Lower lobe of right lung (tissue), 2 donors: ENCODE measurements around the gene SNRNP200. TPM values are rescaled to one million over a fixed set of nuclear protein-coding genes. Genes with fewer than 3 reads are reported as not detected.

Experiments
- ATAC-seq, 2 donors: fragments of 200-7000 bp; cut with Tn5 transposase; one replicate each; pipeline ENCODE4 v1.9.1; 2020 to 2022; ENCODE audit warnings: mild to moderate bottlenecking in 2 of 2, moderate library complexity in 2 of 2
- DNase-seq: peaks from one replicate; pipeline ENCODE4 v3.0.0-alpha.2; 2020
- H3K27ac ChIP-seq: fragments of 200-600 bp; one replicate; pipeline ENCODE4 v1.8.0; 2022
- H3K27me3 ChIP-seq: fragments of 200-600 bp; one replicate; pipeline ENCODE4 v1.8.0; 2022; ENCODE audit warnings: low read depth
- H3K36me3 ChIP-seq: fragments of 200-600 bp; one replicate; pipeline ENCODE4 v1.8.0; 2022; ENCODE audit warnings: mild to moderate bottlenecking
- H3K4me1 ChIP-seq: fragments of 200-600 bp; one replicate; pipeline ENCODE4 v1.8.0; 2022
- H3K4me3 ChIP-seq: fragments of 200-600 bp; one replicate; pipeline ENCODE4 v1.8.0; 2022; ENCODE audit warnings: mild to moderate bottlenecking
- H3K9me3 ChIP-seq: fragments of 200-600 bp; one replicate; pipeline ENCODE4 v1.8.0; 2022
- intact Hi-C: fragments of 100-400 bp; cut with DNase I; formaldehyde crosslinking; loops from one replicate; pipeline ENCODE4 v1.11.0; 2022
- total RNA-seq: library from RNA; stranded (reverse); fragmentation: NEBNext Ultra II Directional; extraction: Animal tissue kit (Norgen Biotek cat#: 25700); gene quantifications from one replicate; pipeline ENCODE4 v1.2.1, GENCODE V29; 2021
- TF ChIP-seq, protein P1 (sequence below): fragments of 200-600 bp; IDR thresholded peaks from one replicate; pipeline ENCODE4 v1.8.0; 2022; ENCODE audit warnings: antibody characterized with exemption, mild to moderate bottlenecking
- donor health status: DM: no; HTN: yes; CAD: no; lungs with severe emphysema.

The SNRNP200 gene
- total RNA-seq, 1 donor from 2014 or later = 95.3 TPM

DNA sequence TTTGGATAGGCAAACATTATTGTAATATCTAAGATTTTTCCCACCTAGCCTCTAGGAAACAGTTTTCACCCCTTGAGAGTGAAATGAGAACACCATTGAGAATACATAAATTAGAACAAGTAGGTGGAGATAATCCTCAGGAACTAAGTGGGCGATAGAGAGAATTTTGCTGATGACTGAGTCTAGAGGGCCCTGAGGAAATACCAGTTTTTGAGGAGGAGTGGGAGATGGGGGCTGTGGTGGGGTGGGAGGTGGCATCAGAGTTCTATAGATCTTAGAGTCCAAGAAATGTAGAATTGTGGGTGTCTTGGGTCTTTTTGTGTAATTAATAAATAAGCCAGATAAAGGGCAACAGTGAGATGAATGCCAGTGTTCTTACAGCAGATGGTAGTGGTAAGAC is 42.0 kb upstream of the SNRNP200 start:
- DNase-seq (no peak), ATAC-seq (no peak)
- TF ChIP-seq, protein P1, sequence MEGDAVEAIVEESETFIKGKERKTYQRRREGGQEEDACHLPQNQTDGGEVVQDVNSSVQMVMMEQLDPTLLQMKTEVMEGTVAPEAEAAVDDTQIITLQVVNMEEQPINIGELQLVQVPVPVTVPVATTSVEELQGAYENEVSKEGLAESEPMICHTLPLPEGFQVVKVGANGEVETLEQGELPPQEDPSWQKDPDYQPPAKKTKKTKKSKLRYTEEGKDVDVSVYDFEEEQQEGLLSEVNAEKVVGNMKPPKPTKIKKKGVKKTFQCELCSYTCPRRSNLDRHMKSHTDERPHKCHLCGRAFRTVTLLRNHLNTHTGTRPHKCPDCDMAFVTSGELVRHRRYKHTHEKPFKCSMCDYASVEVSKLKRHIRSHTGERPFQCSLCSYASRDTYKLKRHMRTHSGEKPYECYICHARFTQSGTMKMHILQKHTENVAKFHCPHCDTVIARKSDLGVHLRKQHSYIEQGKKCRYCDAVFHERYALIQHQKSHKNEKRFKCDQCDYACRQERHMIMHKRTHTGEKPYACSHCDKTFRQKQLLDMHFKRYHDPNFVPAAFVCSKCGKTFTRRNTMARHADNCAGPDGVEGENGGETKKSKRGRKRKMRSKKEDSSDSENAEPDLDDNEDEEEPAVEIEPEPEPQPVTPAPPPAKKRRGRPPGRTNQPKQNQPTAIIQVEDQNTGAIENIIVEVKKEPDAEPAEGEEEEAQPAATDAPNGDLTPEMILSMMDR = no peak
- Histone ChIP-seq H3K4me3 (no peak overlapping the region), H3K36me3 (no peaks in the 10 kb centered on the region), H3K27me3 (no peaks in the 10 kb centered on the region), H3K9me3 (no peaks in the 10 kb centered on the region), H3K27ac (no peak overlapping the region), H3K4me1 (no peaks in the 10 kb centered on the region)
- intact Hi-C loops = no loop called here

DNA sequence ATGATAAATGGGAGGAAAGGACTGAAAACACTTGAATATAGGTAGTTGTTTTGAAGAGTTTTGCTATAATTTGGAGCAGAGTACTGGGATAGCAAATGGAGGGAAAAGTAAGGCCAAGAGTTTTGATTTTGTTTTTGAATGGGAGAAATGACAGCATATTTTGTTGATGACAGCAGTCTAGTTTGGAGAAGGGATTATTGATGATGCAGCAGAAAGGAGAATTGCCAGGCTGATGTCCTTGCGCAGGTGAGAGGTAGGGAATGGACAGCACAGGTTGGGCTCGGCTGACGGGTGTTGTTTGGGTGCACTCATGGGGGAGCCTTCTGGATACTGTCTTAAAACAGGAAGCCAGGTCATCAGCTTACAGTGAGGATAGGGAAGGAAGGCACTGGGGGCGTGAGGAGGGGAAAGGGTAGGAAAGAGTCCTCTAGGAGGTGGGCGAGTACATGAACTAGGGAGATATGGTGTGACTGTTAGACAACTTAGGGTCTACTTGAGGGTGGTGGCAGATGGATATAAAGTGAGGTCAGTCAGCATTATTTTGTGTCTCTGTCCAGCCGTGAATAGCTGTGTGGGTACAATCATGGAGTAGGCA is 40.6 kb upstream of the SNRNP200 start:
- H3K27me3 ChIP-seq = no peaks in the 10 kb centered on the region
- H3K36me3 ChIP-seq = no peaks in the 10 kb centered on the region
- no peak overlapping the region for H3K4me3 ChIP-seq
- TF ChIP-seq, protein P1 = no peak
- no peaks in the 10 kb centered on the region for H3K9me3 ChIP-seq
- H3K27ac ChIP-seq = no peak overlapping the region
- H3K4me1 ChIP-seq = no peaks in the 10 kb centered on the region
- no peak for DNase-seq
- intact Hi-C loops = no loop called here
- no peak for ATAC-seq

DNA sequence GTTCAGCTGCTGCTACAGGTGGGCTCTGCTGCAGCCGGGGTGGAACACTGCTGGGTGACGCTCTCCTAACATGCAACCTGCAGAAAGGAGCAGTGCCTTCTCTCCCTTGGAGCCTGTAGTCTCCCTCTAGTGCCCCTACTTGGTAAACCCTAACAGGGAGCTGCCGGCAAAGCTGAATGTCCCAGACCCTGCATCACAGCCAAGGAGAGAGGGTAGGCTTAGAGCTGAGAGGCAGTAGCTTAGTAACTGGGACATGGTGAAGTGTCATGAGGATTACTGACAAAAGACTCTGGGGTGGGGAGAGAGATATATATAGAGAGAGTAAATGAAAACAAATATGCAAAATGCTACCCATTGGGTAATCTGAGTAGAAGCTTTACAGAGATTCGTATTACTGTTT is 40.1 kb upstream of the SNRNP200 start:
- peak; percentile 24 to 29 for ATAC-seq
- no peaks in the 10 kb centered on the region for H3K9me3 ChIP-seq
- H3K4me3 ChIP-seq = no peak overlapping the region
- H3K36me3 ChIP-seq = no peaks in the 10 kb centered on the region
- intact Hi-C loops = no loop called here
- DNase-seq = no peak
- H3K27me3 ChIP-seq = no peaks in the 10 kb centered on the region
- H3K27ac ChIP-seq = no peak overlapping the region
- H3K4me1 ChIP-seq = no peaks in the 10 kb centered on the region
- TF ChIP-seq, protein P1 = no peak

DNA sequence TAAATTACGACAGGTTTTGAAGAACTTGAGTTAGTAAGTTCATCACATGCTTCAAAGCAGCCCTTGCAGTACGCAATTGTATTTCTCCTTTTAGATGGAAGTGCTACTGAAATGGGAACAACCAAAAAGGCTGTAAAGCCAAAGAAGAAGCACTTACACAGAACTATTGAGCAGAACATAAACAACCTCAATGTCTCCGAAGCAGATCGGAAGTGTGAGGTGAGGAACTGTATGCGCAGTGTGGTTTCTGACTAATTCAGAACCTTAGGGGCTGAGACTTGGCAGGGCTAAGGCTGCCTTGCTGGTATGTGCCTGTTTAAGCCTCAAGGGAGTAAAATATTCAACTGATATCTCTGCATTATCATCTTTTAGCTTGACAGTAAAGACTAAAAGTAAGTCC is 38.7 kb upstream of the SNRNP200 start:
- no peaks in the 10 kb centered on the region for H3K27me3 ChIP-seq
- no peaks in the 10 kb centered on the region for H3K9me3 ChIP-seq
- TF ChIP-seq, protein P1 = no peak
- no peaks in the 10 kb centered on the region for H3K36me3 ChIP-seq
- H3K4me1 ChIP-seq = no peaks in the 10 kb centered on the region
- intact Hi-C loops = no loop called here
- DNase-seq (no peak), ATAC-seq (peak; percentile 77 to 83)
- no peak overlapping the region for H3K4me3 ChIP-seq
- H3K27ac ChIP-seq = peak overlapping the region; percentile 41

DNA sequence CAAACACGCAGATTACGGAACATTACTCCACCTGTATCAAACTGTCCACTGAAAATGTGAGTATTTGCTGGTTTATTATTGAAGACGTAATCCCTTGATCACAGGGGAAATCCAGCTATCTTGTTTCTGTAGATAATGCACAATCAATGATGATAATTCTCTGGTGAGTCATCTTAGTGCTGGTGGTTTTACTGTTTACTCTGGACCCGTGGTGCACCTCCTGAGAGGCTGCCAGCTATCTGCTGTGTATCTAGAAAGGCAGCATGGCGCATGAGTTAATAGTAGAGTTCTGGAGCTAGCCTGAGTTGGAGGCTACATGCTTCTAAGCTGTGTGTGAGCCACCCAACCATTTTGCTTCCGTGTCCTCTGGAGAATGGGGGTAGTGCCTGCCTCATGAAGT is 36.7 kb upstream of the SNRNP200 start:
- DNase-seq = no peak
- no peaks in the 10 kb centered on the region for H3K9me3 ChIP-seq
- intact Hi-C loops = no loop called here
- H3K27me3 ChIP-seq = no peaks in the 10 kb centered on the region
- no peak overlapping the region for H3K4me3 ChIP-seq
- TF ChIP-seq, protein P1 = no peak
- H3K27ac ChIP-seq = no peak overlapping the region
- no peaks in the 10 kb centered on the region for H3K4me1 ChIP-seq
- peak in 1 of 2 donors; percentile 38 for ATAC-seq
- H3K36me3 ChIP-seq = no peaks in the 10 kb centered on the region
